Measurements from ENCODE around the gene ADGRA1.

Gene ADGRA1

GRCh38 chr10:133167693-133168616 is 80.2 kb downstream of the ADGRA1 start:
- H3K9me2 ChIP-seq (replicated peaks; ENCODE audit: insufficient read depth, low read length), result no peaks in the 10 kb centered on the region

GRCh38 chr10:133168617-133169031 is 80.9 kb downstream of the ADGRA1 start:
- no peak overlapping the region for H3K9ac ChIP-seq (ENCODE audit: low read length)
- H3K4me3 ChIP-seq (ENCODE audit: insufficient read depth, low read length, poor library complexity, severe bottlenecking), result no peak overlapping the region
- no peaks in the 10 kb centered on the region for H3K9me2 ChIP-seq (replicated peaks; ENCODE audit: insufficient read depth, low read length)
- no peaks in the 10 kb centered on the region for H3K79me2 ChIP-seq (ENCODE audit: insufficient read depth, low read length)
- H2AFZ ChIP-seq (ENCODE audit: low read depth, low read length, severe bottlenecking), result no peak overlapping the region
- no peak for TF ChIP-seq CTCF (IDR thresholded peaks at IDR 0.05; ENCODE audit: insufficient read depth, low read length, poor library complexity, severe bottlenecking)
- TF ChIP-seq EZH2phosphoT487 (conservative IDR thresholded peaks at IDR 0.05; ENCODE audit: low read length), result no peak
- H3K36me3 ChIP-seq (ENCODE audit: low read length), result no peaks in the 10 kb centered on the region
- no peaks in the 10 kb centered on the region for H3F3A ChIP-seq (ENCODE audit: insufficient read depth)
- no peak overlapping the region for H3K4me2 ChIP-seq (ENCODE audit: low read depth, low read length, poor library complexity, severe bottlenecking)
- no peaks in the 10 kb centered on the region for H3K9me3 ChIP-seq (ENCODE audit: insufficient read depth, low read length)
- no peaks in the 10 kb centered on the region for H4K20me1 ChIP-seq (ENCODE audit: low read depth, low read length)
- no peaks in the 10 kb centered on the region for H3K27me3 ChIP-seq (ENCODE audit: low read length)
- H3K27ac ChIP-seq (ENCODE audit: low read depth, low read length), result no peak overlapping the region

More at GRCh38 chr10:133167693-133168616, 80.2 kb downstream of the ADGRA1 start:
- Histone ChIP-seq H3K79me2 (ENCODE audit: insufficient read depth, low read length) (no peaks in the 10 kb centered on the region), H3K27ac (ENCODE audit: low read depth, low read length) (no peak overlapping the region), H3K4me2 (ENCODE audit: low read depth, low read length, poor library complexity, severe bottlenecking) (no peak overlapping the region), H3K27me3 (ENCODE audit: low read length) (no peaks in the 10 kb centered on the region), H3K4me3 (ENCODE audit: insufficient read depth, low read length, poor library complexity, severe bottlenecking) (no peak overlapping the region), H3K36me3 (ENCODE audit: low read length) (no peaks in the 10 kb centered on the region), H4K20me1 (ENCODE audit: low read depth, low read length) (no peaks in the 10 kb centered on the region), H3K9ac (ENCODE audit: low read length) (no peak overlapping the region), H3F3A (ENCODE audit: insufficient read depth) (no peaks in the 10 kb centered on the region), H3K9me3 (ENCODE audit: insufficient read depth, low read length) (no peaks in the 10 kb centered on the region), H2AFZ (ENCODE audit: low read depth, low read length, severe bottlenecking) (no peak overlapping the region)
- TF ChIP-seq CTCF (IDR thresholded peaks at IDR 0.05; ENCODE audit: insufficient read depth, low read length, poor library complexity, severe bottlenecking) (no peak), EZH2phosphoT487 (conservative IDR thresholded peaks at IDR 0.05; ENCODE audit: low read length) (no peak)

GRCh38 chr10:133169173-133169947 is 81.6 kb downstream of the ADGRA1 start:
- Histone ChIP-seq H3K4me3 (ENCODE audit: insufficient read depth, low read length, poor library complexity, severe bottlenecking) (no peak overlapping the region), H3K9me3 (ENCODE audit: insufficient read depth, low read length) (no peaks in the 10 kb centered on the region), H3K4me2 (ENCODE audit: low read depth, low read length, poor library complexity, severe bottlenecking) (no peak overlapping the region), H3F3A (ENCODE audit: insufficient read depth) (no peaks in the 10 kb centered on the region), H3K9ac (ENCODE audit: low read length) (no peak overlapping the region), H3K27me3 (ENCODE audit: low read length) (no peaks in the 10 kb centered on the region), H3K27ac (ENCODE audit: low read depth, low read length) (no peak overlapping the region), H3K9me2 (replicated peaks; ENCODE audit: insufficient read depth, low read length) (no peaks in the 10 kb centered on the region), H3K36me3 (ENCODE audit: low read length) (no peaks in the 10 kb centered on the region), H2AFZ (ENCODE audit: low read depth, low read length, severe bottlenecking) (no peak overlapping the region), H3K79me2 (ENCODE audit: insufficient read depth, low read length) (no peaks in the 10 kb centered on the region), H4K20me1 (ENCODE audit: low read depth, low read length) (no peaks in the 10 kb centered on the region)
- TF ChIP-seq EZH2phosphoT487 (conservative IDR thresholded peaks at IDR 0.05; ENCODE audit: low read length), result no peak
- no peak for TF ChIP-seq CTCF (IDR thresholded peaks at IDR 0.05; ENCODE audit: insufficient read depth, low read length, poor library complexity, severe bottlenecking)
